Stimulated activated CD8-positive, alpha-beta memory T cell treated with anti-CD3 and anti-CD28 coated beads, Interleukin-4, amount 100 ng/mL, for 4 hours (primary cell): ENCODE results near the gene CLK1.

ENCODE experiments used
- DNase-seq, 2 donors: peaks; one replicate each; pipeline ENCODE4 v3.0.0-alpha.2; 2020; ENCODE audit warnings: low read depth in 2 of 2, low spot score in 1 of 2

The CLK1 gene

GRCh38 chr2:200811333-200812121 is 52.9 kb downstream of the CLK1 start, which contains the start of gene BZW1:
Gene BZW1 (plus strand): TSS chr2:200811910. CDS start chr2:200813218, 1,308 bp downstream.
- peak; percentile 93 to 94 for DNase-seq

DNA sequence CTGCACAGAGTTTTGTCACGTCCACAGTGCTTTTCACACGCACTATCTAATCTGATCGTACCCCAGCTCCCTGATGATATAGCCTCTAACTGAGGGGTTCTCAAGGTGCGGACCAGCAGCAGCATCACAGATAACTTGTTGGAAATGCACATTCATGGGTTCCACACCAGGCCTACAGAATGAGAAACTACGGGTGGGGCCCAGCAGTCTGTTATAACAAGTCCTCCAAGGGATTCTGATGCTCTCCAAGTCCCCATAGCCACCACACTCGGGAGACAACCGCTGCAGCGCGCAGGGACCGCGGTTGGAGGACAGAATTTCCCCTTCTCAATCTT is 53.5 kb downstream of the CLK1 start:
- no peak for DNase-seq

DNA sequence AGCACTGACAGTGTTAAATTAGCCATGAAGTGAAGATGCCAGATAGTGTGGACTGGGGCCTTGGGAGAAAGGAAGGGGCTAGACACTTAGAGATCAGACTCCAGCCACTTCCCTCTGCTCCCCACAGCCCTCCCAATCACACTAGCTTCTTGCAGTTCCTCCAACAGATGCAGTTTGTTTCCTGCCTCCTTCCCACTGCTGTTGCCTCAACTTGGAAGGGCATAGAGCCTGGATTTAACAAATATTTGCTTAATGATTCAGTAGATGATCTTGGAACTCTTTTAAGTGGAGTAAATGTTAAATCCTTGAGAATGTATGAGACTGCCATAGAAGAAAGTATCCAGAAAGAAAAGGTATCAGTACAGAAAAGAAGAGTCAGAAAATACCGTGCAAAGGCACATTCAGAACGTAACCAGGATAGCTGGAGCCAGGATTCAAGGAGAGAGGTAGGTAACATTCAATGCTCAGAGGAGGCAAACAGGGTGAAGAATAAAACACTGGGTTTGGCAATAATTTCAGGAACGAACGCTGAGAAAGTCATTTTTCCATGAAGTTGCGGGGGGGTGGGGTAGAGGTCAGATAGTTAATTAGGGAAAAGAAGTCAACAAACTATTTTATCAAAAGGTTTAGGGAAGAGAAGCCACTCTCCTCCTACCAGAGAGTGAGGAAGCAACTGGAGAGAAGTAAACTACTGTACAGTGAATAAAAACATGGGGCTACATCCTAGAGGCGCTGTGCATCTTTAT is 54.0 kb downstream of the CLK1 start:
- no peak for DNase-seq

DNA sequence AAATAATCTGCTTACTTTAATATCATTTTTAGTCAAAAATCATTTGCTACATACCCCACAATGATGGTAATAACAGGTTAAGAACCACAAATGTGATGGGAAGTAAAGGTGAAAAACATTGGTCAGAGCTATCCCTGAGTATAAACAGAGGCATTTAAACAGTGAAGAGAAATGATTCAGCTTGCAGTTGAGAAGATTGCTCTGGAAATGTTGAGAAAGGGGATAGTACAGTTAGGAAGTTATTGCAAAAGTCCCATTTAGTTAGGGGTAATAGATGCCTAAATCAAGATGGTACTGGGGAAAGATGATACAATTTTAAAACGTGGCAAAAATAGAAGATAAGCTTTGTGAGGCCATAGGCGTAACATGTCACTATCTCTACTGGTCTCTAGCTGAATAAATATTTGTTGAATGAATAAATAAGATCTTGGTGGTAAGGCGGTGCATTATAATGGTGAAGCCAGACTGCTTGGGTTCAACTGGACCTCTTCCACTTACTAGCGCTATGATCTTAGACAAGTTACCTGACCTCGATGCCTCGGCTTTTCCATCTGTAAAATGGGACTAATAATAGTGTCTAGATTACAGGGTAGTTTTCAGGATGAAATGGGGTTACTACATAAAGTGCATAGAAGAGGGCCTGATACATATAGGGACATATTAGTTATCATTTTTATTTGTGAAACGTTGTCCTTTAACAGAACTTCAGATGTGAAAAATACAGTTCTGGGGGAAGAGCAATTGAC is 54.8 kb downstream of the CLK1 start:
- no peak for DNase-seq
